ENCODE results near the gene RAB3IL1. TPM values are rescaled to one million over a fixed set of nuclear protein-coding genes. Genes with fewer than 3 reads are reported as not detected.

RAB3IL1 gene
- total RNA-seq, 1 donor from 2014 or later: 0.12 TPM

DNA sequence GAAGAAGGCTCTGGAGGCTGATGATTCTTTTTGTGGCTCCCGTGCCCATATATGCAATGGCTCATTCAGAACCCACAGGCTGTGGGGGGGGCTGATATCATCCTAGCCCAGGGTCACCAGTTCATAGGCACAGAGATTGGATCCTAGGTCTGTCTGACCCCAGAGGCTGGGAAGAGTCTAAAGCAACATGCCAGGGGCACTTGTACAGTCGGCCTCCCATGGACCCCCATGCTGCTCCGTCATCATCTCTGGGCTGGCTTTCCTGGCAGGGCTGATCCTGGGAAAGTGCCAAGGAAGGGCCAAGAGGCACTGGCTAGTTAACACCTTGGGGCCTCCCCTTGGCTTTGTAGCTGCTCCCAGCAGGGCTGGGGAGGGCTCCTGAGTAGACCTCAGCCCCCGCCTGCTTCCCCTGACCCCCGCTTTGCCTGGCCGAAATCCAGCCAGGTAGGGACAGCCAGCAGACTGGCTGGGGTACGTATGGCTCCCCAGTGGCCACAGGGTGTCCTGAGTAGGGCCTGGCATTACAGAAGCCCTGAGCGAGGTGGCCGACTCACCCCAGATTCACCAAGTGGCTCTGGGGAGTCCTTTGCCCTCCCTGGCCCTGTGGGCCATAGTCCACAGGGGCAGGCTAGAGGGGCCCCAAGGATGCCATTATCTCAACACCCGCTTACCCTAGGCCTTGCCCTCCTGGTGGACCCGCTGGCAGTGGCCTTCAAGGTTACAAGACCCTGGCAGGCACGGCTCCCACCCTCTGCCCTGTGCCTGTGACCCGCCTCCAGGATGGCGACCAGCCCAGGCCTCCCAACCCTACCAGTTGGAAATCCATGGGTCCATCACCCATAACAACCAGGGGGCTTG lies 48.6 kb downstream of the RAB3IL1 start:
- TF ChIP-seq, protein P1, sequence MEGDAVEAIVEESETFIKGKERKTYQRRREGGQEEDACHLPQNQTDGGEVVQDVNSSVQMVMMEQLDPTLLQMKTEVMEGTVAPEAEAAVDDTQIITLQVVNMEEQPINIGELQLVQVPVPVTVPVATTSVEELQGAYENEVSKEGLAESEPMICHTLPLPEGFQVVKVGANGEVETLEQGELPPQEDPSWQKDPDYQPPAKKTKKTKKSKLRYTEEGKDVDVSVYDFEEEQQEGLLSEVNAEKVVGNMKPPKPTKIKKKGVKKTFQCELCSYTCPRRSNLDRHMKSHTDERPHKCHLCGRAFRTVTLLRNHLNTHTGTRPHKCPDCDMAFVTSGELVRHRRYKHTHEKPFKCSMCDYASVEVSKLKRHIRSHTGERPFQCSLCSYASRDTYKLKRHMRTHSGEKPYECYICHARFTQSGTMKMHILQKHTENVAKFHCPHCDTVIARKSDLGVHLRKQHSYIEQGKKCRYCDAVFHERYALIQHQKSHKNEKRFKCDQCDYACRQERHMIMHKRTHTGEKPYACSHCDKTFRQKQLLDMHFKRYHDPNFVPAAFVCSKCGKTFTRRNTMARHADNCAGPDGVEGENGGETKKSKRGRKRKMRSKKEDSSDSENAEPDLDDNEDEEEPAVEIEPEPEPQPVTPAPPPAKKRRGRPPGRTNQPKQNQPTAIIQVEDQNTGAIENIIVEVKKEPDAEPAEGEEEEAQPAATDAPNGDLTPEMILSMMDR (conservative IDR thresholded peaks at IDR 0.05; ENCODE audit: low read depth, low read length): no peak
- no peak overlapping the region for H3K4me3 ChIP-seq (ENCODE audit: low read depth, low read length)
- no peak for DNase-seq (ENCODE audit: low read depth)

DNA sequence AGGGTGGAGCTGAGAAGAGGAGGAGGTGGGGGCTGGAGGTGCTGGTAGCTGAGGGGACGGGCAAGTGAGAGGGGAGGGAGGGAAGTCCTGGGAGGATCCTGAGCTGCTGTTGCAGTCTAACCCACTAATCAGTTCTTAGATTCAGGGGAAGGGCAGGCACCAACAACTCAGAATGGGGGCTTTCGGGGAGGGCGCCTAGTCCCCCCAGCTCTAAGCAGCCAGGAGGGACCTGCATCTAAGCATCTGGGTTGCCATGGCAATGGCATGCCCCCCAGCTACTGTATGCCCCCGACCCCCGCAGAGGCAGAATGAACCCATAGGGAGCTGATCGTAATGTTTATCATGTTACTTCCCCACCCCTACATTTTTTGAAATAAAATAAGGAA lies 50.4 kb downstream of the RAB3IL1 start:
- H3K4me3 ChIP-seq (ENCODE audit: low read depth, low read length): no peak overlapping the region
- TF ChIP-seq, protein P1 (conservative IDR thresholded peaks at IDR 0.05; ENCODE audit: low read depth, low read length): no peak
- no peak for DNase-seq (ENCODE audit: low read depth)

DNA sequence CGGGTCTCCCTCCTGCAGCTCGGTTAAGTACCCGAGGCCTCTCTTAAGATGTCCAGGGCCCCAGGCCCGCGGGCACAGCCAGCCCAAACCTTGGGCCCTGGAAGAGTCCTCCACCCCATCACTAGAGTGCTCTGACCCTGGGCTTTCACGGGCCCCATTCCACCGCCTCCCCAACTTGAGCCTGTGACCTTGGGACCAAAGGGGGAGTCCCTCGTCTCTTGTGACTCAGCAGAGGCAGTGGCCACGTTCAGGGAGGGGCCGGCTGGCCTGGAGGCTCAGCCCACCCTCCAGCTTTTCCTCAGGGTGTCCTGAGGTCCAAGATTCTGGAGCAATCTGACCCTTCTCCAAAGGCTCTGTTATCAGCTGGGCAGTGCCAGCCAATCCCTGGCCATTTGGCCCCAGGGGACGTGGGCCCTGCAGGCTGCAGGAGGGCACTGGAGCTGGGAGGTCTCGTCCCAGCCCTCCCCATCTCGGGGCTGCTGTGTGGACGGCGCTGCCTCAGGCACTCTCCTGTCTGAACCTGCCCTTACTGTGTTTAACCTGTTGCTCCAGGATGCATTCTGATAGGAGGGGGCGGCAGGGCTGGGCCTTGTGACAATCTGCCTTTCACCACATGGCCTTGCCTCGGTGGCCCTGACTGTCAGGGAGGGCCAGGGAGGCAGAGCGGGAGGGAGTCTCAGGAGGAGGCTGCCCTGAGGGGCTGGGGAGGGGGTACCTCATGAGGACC lies 51.0 kb downstream of the RAB3IL1 start:
- DNase-seq (ENCODE audit: low read depth): no peak
- TF ChIP-seq, protein P1 (conservative IDR thresholded peaks at IDR 0.05; ENCODE audit: low read depth, low read length): no peak
- no peak overlapping the region for H3K4me3 ChIP-seq (ENCODE audit: low read depth, low read length)

DNA sequence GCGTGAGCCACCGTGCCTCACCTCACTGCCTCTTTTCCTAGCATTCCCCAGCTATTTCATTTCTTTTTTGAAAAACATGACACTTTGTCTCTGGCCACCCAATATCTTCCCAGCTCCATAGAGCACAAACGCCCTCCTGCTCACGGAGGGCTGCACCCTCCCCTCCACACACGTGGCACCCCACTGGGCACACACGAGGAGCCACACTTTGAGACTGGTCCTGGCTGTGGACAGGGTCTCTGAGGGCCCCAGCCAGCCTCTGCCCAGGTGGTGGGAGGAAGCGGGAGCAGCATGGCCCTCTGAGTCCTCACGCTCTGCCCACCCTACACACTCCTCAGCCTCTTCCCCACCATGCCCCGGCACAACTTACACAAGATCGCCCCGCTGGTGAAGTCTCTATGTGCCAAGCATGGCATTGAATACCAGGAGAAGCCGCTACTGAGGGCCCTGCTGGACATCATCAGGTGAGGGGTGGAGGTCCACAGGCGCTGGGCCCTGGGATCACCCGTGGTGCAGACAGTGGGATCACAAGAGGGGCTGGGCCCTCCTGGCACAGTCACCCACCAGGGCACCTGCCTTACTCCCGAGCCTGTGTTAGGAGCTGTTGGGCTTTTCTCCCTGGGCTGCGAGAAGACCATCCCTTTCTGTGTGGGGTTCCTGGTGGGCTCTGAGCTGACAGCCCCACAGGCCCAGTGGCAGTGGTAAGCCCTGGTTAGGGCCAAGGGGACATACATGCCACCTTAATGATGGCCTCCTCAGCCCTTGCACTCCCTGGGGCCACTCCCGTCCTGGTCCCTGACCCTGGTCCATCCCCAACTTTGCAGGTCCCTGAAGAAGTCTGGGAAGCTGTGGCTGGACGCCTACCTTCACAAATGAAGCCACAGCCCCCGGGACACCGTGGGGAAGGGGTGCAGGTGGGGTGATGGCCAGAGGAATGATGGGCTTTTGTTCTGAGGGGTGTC lies 52.3 kb downstream of the RAB3IL1 start:
- no peak for DNase-seq (ENCODE audit: low read depth)
- TF ChIP-seq, protein P1 (conservative IDR thresholded peaks at IDR 0.05; ENCODE audit: low read depth, low read length): no peak

DNA sequence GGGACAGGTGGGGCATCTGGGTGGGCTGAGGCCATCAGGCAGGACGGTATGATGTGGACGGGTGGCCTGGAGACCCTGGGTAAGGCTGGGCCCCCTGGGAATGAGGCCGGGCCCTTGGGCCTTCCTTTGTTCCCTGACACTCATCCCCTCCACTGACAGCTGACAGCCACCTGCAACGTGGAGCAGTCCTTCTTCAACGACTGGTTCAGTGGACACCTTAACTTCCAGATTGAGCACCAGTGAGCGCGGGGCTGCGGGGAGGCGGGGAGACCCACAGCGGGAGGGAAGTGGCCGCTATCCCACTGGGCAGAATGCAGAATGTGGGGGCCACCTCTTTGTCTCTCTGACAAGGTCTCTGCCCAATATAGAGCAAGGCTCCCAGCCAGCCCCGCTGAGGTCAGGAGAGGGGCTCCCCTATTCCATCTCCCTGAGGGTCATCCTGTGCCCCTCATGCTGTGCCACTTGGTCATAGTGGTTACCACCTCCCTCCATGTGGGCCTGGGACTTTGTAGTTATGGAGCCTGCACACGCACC lies 53.8 kb downstream of the RAB3IL1 start:
- TF ChIP-seq, protein P1 (conservative IDR thresholded peaks at IDR 0.05; ENCODE audit: low read depth, low read length): no peak
- H3K4me3 ChIP-seq (ENCODE audit: low read depth, low read length): no peak overlapping the region
- no peak for DNase-seq (ENCODE audit: low read depth)

More for the DNA sequence above, 52.3 kb downstream of the RAB3IL1 start:
- no peak overlapping the region for H3K4me3 ChIP-seq (ENCODE audit: low read depth, low read length)

Data from epithelial cell of proximal tubule (primary cell).